Activated CD4-positive, alpha-beta T cell treated with anti-CD3 and anti-CD28 coated beads, Interleukin-2, Interleukin-6, amounts not matched to agents 100 ng/mL and 50 ng/mL, durations not matched to agents 16 hours and 8 hours (primary cell): ENCODE results near the gene ATP2B1.

Source experiments
- DNase-seq: peaks from one replicate; pipeline ENCODE4 v3.0.0-alpha.2; 2020

Gene ATP2B1

DNA sequence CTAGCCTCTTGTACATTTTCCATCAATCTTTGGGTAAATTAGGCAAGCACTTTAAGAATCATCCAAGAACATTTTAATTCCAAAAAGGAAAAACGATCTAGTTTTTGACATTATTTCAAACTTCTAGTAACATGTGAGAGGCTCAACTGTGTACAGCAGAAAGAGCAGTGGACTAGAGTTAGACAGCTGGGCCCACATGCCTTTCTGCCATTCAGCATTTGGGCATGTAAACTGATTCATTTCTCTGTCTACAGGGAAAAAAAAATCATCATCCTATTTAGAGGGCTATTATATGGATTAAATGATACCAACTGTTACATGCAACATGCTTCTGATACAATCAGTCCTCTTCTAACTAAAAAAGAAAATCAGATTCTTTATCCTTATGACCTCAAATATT is 17.7 kb downstream of the ATP2B1 start:
- DNase-seq: no peak

DNA sequence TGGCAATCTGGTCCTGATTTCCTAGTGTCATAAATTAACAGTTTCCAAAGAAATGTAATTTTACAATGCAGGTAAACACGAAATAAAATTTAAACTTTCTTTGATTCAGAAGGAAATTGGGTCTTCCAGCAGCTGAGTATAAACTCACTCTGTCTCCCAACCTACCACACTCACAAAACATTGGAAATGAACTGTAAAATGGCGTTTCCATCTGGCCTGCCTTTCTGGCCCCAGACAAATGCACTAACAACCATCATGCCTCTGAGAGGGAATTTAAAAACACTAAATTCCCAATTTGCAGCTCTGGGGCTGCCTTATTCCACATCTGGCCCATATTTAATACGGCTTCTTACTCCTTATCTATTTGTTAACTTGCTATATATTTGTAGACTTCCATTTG is 19.3 kb downstream of the ATP2B1 start:
- no peak for DNase-seq

DNA sequence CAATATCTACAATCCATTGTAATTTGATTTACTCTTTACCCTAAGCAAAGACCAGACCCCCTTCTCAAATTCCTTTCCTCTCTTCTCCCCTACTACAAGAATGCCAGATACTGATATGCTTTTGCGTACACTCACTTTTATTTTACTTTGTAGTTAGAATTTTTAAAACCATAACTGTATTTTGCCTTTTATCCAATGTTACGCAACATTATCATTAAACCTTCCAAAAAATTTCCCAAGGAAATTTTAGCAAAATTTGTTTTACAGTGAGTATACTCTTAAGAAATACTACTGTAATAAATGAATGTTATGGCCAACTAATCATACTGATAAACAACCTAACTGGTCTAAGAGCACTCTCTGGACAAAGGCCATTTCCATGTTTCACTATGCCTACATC is 22.3 kb downstream of the ATP2B1 start:
- DNase-seq: no peak

DNA sequence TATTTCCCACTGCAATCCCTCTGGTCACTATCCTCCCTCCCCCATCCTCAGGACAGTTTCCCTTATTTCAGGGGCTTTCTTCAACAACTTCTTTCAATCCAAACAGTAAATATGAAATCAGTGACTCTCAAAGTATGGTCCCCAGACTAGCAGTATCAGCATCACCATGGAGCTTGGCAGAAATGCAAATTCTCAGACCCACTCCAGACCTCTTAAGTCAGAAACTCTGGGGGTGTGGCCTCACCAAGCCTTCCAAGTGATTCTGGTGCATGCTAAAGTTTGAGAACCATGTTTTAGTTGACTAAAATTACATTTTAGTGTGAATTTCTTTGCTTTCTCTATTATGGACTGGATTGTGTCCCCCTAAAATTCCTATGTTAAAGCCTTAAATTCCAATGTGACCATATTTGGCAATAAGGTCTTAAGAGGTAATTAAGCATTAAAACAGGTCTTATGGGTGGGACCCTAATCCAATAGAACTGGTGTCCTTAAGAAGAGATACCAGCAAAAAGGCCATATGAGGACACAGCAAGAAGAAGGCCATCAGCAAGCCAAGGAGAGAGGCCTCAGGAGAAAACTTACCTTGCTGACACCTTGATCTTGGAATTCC is 23.2 kb downstream of the ATP2B1 start:
- DNase-seq: no peak

DNA sequence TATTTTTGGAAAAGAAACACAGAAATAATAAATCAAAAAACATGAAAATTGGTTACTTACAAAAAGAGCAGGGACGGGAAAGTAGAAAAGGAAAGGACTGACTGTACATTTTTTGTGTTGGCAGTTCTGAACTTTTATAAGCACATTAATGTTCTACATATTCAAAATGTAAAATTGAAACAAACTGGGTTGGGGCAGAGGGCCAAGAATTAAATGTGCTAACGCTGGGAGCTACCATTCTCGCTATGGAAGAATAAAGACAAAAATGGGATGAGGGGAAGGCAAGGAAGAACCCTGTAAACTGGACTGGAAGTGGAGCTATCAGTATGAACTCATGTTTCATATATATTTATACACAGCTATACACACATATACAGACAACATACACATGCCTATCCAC is 24.5 kb downstream of the ATP2B1 start:
- no peak for DNase-seq

DNA sequence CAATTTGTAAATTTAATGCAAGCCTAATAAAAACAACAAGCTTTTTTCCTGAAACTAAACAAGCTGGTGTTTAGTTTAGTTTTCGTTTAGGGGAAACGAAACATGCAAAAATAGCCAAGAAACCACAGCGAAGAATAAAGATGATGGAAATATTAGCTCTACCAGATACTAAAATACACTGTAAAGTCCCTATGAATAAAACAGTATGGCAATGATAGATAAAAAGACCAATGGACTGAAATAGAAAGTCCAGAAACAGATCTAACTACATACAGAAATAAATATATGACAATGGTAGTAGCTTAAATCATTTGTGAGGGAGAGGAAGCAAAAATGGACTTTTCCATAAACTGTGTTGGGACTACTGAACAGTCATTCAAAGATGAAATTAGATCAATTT is 26.4 kb downstream of the ATP2B1 start:
- DNase-seq: no peak

DNA sequence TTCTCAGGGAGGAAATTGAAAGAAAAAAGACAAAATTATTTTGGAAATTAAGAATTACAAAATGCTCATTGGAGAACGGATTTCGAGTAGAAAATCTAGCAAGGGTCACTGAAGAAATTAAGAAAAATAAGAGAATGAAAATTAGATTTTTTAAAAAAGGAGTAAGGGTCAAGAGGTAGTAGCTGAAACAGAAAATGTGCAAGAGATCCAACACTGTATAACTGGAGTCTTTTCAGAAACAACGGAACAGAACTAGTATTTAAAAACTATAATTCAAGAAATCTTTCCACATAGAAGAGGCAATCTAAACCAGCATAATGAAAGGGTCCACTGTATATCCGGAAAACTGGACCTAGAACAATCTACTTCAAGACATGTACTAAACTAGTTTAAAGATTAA is 28.2 kb downstream of the ATP2B1 start:
- no peak for DNase-seq

DNA sequence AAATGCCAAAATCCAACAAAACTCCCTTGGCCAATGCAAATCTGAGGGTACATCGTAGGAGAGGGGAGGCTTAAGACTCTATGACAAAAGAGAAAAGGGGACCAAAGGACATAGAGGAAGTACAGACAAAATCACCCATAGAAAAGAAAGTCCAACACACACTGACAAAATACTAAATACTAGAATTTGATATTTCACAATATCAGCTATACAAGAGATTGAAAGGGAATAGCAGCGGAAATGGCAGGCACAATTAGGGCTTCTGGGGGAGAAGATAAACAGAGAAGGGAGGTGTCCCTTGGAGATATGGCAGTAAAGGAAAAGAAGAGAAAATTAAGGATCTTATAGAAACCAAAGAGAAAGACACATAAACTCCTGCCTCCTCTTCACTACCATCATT is 29.0 kb downstream of the ATP2B1 start:
- no peak for DNase-seq

DNA sequence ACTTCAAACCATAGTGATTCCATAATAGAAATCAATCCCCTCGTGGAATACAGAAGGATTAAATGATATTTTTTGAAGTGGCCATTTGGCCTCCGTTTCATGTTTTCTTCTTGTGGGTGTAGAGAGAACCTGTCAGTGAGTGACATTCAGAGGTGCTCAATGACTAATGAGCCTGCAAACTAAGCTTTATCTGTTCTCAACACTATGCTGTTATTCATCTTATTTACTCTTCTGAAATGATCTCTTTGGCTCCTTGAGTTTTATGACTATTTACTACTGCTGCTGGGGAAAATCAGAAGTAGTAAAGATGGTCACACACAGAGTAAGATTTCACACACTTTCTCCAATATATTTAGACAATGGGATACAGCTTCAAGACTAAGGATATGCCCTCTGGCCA is 30.4 kb downstream of the ATP2B1 start:
- no peak for DNase-seq

DNA sequence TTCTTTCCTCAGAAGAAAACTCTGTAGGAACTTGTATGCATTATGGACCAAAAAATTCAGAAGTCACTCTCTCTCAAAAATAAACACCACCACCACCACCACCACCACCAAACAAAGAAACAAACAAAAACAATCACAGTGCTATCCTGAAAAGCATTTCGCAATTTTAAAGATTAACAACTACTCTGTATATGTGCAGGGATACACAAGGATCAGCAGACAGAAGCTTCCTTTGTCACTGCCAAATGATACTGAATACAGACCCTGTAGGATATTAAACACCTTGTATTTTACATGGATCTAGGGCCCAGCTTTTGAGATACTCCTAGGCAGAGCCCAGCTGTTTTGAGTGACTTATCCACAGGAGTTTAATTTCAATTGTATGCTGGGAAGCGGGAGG is 31.7 kb downstream of the ATP2B1 start:
- DNase-seq: no peak

DNA sequence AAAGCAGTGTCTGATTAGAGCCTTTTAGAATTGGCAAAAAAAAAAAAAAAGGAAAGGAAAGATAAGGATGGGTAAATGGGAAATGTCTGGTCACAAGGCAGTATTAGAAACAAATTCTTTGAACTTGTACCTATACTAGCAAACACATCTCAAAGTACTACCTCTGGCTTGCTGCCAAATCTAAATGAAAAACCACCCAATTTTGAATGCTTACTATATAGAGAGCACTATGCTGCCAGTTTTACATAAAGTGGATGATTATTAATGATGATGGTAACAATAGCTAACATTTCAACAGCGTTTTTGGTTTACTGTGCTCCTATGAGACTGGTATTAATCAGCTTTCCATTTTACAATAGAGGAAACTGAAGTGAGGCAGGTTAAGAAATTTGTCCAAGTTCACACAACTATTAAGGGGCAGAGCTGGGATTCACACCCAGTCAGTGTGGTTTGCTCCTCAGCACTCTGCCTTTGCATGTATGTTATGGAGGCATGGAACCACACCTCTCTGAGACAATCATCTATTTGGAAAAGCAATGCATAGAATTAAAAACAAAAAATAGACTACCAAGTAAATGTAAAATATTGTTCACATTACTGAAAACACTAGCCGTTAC is 34.2 kb downstream of the ATP2B1 start:
- no peak for DNase-seq

DNA sequence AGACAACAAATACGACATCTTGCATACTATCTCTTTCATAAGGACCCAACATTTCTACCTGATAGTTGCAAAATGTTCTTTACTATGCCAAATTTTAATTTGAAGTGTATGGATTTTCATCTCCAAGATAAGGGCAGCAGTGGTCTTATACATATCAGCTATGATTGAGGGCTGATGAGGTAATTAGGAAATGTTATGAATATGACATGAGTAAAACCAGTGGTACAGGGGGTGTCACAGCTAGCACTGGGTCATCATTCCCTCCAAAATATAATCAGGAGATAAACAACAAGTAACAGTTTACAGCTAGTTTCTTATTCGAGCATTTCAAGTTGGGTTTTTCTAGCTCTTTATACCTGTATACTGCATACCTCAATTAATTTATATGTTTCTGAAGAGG is 35.0 kb downstream of the ATP2B1 start:
- no peak for DNase-seq

DNA sequence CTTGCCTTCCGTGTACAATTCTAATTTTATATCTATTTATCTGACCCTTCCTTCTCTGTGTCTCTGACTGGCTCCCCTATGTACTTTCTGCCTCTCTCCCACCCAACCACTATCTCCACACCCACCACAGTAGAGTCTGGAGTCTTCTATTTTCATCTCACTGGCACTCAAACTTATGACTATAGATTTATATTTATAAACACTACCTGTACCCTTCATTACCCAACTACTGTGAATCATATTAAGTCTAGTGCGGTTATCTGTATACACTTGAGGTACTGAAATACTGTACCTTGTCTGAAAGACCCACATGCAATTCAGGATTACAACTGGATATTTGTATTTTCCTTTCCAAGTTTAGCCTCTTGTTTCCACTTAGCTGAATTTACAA is 36.1 kb downstream of the ATP2B1 start:
- no peak for DNase-seq

DNA sequence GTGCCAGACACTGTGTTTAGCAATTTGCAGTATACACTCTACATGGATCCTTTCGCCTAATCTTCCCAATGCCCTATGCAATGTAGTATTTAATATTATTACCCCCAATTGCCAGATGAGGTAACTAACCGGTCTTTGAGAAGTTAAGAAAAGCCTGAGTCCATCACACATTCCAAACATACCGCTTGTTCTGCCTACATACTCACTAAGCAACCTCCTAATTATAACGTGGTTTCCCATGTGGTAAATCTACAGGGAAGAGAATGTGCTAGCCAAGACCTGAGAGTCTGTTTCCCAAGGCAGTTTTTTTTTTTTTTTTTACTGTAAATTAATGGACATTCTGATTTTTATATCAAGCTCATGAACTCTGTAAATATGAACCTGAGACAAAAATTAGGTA is 37.2 kb downstream of the ATP2B1 start:
- DNase-seq: no peak

DNA sequence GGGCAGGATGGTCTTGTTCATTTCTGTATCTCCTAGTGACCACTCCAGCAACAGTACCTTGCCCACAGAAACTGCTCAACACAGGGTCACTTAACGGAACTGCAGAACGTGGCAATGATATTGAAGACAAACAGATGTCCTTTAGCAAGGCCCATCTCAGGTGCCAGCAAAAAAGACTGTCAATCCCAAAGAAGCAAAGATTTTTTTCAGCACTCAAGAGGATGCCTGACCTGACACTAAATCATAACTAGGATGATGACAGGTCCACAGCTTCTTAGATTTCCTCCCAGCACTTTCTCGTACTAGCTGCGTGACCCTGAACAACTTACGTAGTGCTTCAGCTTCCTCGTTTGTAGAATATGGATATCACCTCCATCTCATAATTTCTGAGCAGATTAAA is 39.4 kb downstream of the ATP2B1 start:
- DNase-seq: no peak

DNA sequence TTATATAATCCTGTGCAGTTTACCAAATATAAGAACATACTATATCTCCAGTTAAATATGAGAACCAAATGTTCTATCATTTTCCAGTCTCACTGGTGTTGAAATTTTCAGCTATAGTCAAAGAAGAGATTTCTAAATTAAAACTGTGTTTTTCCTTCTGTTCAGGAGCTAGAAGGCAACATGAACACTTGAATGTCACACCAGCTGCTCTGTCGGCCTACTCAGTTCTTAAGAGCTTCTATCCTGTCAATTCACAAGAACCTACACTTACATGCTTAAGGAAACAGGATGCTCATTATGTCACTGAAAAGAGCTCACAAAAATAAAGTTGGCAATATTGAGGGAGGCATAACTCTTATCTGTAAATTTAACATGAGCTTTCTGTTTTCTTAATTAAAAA is 43.1 kb downstream of the ATP2B1 start:
- no peak for DNase-seq

DNA sequence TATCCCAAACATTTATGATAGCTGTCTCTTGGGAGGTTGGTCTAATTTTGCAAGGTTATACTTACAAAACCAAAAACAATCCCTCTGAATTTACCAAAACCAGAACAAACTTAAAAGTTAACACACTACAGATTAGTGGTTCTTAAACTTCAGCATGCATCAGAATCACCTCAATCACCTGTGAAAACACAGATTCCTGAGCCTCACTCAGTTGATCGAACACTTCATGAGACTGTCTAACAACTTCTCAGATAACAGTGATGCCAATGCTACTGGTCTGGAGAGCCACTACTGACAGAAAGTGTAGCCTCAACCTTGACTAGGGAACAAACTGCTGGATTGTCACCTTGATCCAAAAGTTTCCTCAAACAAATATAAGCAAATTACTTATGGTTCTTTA is 44.2 kb downstream of the ATP2B1 start:
- no peak for DNase-seq

DNA sequence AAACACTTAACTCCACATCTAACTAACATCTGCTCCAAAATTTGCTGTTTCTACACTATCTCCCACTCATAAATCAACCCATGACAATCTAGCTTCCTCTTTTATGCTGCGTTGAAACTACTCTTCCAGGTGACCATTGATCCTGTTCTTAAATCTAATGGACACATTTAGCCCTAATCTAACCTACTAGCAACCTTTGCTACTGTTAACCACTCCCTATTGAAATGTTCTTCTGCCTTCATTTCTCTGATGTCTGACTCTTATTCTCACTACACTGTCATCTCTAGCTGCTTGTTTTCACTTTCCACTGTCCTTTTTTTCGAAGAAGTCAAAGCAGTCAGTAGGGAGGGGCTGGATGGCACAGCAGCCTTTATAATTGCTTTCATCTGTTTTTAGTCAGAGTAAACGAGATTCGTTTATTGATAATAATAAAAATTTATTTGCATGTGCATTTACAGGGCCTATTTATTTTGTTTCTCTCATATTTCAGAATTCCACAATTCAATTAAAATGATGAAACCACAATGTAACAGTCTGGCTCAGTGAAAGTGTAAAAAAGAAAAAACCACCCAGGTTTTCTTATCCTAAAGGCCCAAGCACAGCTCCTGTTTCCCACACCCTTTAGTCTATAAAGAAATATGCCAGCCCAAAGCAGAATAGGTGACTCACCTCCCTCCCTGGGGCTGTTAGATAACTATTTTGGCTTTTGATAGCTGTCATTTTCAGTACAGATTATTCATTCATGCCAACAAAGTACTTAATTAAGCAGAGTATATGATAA is 44.9 kb downstream of the ATP2B1 start:
- peak; percentile 38 for DNase-seq

DNA sequence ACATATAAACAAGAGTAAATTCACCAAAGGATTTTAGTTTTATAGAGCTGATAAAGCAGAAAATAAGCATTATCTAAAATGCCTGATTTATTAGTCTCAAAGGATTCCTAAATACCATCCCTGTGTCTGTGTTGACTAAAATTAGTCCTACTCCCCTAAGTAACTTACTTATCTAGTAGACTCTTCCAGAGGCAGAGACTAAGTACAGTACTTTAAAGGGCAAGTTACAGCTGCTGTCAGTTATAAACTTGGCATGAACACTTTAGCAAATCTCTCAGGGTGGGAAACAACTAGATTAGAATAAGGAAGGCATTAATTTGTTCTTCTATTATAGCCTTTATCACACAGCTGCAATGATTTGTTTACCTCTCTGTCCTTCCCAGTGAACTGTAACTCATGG is 46.0 kb downstream of the ATP2B1 start:
- DNase-seq: no peak

DNA sequence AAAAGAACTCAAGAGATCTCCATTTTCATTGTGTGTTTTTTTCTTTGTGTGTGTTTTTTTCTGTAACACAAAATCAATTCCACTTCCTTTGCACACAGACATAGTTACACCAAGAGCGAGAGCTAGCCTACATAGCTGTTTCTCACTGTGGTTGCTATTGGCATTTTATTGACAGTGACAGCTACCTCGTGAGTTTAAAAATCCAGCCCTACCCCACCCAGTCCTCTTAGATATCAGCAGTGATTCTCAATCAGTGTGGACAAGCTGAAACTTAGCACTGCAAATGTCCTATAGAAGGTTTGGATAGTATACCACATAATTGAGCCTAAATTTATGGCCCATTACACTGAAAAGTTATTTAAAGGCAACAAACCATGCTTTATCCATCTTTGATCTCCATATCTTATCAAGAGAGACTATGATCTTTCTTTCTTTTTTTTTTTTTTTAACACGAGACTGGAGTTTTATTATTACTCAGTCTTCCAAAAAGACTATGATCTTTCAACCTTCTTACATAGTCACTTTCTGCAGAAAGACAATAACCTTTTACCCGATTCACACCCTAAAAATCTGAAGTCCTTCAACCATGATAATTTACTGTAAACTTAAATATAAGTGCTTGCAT is 46.8 kb downstream of the ATP2B1 start:
- DNase-seq: peak; percentile 19

DNA sequence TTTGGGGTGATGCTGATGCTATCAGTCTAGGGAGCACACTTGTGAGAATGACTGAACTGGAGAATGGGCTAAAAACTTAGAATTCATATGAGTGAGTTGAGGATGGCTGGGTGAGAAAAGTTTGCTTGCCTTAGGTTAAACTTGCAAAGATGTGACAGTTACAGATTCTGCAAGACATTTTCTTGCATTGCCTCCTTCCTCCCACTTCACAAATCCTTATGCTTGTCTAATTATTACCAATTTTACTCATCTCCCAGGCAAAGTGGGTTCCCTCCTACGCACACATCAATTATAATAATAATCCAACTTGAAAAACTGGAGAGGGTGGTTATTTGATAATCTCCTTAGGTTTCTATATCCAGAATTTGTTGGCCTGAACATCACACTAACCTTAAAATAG is 50.9 kb downstream of the ATP2B1 start:
- no peak for DNase-seq

DNA sequence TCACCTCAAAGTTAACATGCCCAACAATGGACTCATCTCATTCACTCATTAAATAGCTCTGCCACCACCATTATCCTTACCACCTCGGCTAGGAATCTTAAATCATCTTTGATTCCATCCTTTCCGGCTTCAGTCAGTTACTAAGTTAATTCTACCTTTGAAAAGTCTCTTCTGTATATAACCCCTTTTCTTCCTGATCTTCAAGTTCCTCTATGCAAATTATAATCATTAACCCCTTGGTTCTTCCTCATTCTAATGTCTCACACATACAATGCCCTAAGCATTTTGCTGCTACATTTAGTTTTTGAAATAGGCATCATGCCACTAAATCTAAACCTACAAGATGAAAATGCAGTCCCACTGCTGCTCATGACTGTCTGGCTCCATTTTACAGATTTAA is 51.6 kb downstream of the ATP2B1 start:
- no peak for DNase-seq

DNA sequence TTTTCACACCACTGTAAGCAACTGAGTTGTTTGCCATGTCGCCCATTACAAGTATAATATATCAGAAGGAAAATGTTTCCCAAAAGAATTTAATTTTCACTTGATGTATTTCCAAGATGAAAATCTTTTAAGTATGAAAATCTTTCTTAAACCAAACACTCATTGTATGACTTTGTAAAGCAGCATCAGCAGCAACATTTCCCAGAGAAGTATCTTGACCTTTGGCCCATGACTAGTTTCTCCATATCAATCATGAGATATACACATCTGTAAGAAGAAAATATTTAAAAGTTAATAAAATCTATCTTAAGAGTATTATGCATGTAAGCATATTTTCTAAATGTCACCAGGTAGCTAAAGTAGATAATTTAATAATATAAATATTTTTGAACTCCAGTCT is 52.8 kb downstream of the ATP2B1 start:
- DNase-seq: no peak

DNA sequence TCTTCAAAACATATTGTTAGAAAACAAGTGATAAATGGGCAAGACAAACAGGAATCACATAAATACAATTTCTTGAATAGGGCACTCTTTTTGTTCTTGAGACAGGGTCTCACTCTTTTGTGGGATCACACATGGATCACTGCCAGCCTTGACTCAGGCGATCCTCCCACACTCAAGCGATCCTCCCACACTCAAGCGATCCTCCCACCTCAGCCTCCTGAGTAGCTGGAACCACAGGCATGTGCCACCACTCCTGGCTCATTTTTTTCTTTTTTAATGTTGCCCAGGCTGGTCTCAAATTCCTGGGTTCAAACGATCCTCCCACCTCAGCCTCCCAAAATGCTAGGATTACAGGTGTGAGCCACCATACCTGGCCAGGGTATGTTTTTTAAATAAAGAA is 57.4 kb downstream of the ATP2B1 start:
- DNase-seq: no peak
